ENCODE measurements around the gene GPS2.

DNA sequence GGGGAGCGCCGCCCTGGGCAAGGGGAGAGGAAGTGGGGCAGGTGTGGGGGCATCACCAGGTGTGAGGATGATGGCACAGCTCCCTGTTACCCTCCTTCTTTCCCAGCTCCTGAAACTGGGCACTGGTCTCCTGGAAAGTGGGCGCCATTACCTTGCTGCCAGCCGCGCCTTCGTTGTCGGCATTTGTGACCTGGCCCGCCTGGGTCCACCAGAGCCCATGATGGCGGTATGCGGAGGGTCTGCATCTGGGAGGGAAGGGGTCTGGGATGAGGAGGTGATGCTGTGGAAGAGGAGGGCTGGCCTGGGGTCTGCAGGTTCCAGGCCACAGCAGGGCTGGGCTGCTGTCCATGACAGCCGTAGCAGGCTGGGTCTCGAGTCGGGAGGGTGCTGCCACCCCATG is 26.7 kb upstream of the GPS2 start:
- TF ChIP-seq CTCF (IDR thresholded peaks at IDR 0.05; ENCODE audit: poor library complexity): no peak
- TF ChIP-seq EZH2phosphoT487 (IDR thresholded peaks at IDR 0.05; ENCODE audit: low read depth, severe bottlenecking, unreplicated experiment): no peak
- TF ChIP-seq EZH2 (IDR thresholded peaks at IDR 0.05; ENCODE audit: borderline replicate concordance): no peak

All from hepatocyte (in vitro differentiated cells).